NCI-H82 treated with DMSO at 0.1 percent for 48 hours (cell line): ENCODE results near the gene ZC3H14.
"Not testable (repeated sequence)": the region's sequence is repeated elsewhere in the genome, so short reads cannot be mapped to it uniquely, and the experiment has no call there.

Source experiments
- DNase-seq: peaks from one replicate; lab custom pipeline; 2025; ENCODE audit not compliant: unreplicated experiment; lab: John Stamatoyannopoulos, UW

Gene ZC3H14, protein sequence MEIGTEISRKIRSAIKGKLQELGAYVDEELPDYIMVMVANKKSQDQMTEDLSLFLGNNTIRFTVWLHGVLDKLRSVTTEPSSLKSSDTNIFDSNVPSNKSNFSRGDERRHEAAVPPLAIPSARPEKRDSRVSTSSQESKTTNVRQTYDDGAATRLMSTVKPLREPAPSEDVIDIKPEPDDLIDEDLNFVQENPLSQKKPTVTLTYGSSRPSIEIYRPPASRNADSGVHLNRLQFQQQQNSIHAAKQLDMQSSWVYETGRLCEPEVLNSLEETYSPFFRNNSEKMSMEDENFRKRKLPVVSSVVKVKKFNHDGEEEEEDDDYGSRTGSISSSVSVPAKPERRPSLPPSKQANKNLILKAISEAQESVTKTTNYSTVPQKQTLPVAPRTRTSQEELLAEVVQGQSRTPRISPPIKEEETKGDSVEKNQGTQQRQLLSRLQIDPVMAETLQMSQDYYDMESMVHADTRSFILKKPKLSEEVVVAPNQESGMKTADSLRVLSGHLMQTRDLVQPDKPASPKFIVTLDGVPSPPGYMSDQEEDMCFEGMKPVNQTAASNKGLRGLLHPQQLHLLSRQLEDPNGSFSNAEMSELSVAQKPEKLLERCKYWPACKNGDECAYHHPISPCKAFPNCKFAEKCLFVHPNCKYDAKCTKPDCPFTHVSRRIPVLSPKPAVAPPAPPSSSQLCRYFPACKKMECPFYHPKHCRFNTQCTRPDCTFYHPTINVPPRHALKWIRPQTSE

DNA sequence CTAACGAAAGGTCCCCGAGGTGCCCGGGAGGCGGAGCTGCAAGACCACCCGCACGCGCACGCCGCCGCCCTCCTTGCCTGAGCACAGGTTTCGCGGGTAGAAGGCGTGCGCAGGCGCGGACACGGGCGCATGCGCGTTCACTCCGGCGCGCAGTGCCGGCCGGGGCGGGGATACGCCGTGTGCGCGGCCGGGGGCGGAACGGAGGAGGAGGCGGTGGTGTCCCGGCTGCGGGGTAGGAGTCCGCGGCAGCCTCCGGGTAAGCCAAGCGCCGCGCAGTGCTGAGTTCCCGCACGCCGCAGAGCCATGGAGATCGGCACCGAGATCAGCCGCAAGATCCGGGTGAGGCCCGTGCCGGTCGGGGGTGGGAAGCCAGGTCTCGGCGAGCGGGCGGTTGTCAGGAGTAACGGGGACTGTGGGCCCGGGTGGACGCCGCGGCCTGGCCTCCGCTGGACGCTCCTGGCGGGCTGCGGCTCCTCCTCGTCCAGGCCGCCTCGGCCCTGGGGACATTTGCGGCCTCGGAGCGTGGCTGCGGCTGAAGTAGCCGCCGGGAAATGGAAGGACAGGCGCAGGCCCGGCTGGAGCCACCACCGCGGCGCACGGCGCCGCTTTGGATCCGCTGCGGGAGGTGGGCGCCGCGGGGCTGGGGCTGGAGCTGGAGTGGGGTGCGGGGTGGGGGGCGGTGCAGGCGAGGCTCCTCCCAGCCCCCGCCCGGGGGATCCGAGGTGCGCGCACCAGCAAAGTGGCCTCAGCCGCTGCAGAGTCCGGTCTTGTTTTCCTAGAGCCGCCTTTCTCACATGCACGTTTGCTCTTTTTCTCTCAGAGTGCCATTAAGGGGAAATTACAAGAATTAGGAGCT lies at the start of gene ZC3H14:
TSS of gene ZC3H14 (plus strand) at position 207 of the 856 bp plus-strand sequence. CDS start at position 304, 97 bp downstream.
- peak; percentile 54 for DNase-seq

DNA sequence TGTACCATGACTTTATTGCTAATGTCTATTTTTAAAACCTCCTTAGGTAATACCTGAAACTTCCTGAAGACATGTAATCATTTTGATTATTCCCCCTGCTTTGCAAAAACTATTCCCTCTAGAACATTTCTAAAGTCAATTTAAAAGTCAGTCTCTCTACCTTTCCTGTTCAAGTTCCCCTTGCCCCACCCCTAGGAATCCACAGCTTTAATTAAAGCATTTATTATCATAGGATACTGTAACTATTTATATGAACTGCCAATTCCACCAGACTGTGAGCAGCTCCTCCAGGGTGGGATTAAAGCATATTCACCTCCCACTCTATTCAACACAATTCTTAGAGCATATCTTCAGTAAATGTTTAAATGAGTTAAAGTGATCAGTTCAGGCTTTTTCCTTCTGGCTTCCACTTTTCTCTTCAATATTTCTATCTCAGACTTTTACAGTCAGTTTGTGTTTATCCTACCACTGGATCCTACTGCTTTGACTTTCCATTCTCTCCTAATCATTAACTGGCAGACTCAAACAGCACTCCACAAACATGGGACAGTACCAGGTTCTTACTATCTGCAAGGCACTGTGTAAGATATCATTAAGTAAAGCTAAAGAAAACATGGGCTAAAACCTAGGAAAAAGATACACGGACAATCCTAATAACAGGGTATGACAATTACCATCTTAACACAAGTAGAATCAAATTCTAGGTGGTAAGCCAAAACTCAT lies 47.2 kb upstream of the ZC3H14 start:
- no peak for DNase-seq

GRCh38 chr14:88516861-88517357 lies 45.9 kb upstream of the ZC3H14 start:
- no peak for DNase-seq

DNA sequence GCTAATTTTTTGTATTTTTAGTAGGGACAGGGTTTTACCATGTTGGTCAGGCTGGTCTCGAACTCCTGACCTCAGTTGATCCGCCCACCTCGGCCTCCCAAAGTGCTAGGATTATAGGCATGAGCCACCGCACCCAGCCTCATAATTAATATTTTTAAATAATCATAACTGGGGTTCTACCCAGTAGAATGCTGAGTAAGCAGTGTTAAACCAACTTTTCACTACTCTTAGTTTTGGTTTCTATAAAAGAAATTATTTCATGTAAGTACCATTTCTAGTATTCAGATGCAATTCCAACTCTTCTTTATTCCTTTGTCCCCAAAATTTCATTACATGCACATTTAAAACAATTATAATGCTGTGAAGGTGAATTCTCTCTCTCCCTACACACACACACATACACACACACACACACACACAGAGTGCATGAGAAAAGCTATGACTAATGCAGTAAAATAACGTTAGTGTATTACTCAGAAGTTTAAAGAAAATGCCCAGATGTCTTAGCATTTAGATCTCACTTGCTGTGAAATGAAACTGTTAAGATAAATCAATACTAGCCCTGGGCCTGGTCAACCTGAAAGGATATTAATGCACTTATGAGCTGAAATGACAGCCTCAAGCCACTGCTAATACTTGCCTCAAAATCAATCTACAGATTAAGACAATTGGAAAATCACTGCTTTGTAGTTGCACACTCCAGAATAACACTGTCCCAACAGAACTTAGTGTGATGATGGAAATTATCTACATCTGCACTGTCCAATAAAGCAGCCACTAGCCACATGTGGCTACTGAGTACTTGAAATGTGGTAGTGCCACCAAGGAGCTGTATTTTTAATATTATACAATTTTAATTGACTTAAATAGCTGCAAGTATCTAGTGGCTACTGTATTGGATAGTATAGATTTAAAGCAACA lies 44.0 kb upstream of the ZC3H14 start:
- DNase-seq, result no peak

DNA sequence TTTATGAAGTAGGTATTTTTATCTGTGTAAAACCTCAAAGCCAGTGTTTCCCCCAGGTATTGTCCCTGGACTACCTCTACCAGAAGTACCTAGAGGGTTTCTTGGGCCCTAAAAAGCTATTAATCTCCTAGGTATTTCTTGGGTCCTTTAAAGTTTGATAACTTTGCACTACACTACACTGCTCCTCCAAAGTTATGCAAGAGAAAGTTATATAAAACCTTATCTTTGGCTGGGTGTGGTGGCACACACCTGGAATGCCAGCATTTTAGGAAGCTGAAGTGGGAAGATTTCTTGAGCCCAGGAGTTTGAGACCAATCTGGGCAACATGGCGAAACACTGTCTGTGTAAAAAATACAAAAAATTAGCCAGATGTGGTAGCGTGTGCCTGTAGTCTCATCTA lies 42.9 kb upstream of the ZC3H14 start:
- no peak for DNase-seq

- no peak for DNase-seq
Observed at GRCh38 chr14:88521818-88522217, 41.0 kb upstream of the ZC3H14 start.

- DNase-seq, result no peak
Observed at GRCh38 chr14:88522393-88522792, 40.4 kb upstream of the ZC3H14 start.

- not testable (repeated sequence) for DNase-seq
Observed at GRCh38 chr14:88529889-88530288, 32.9 kb upstream of the ZC3H14 start.

- DNase-seq, result no peak
Observed at GRCh38 chr14:88533064-88533602, 29.7 kb upstream of the ZC3H14 start.

GRCh38 chr14:88535149-88535548 lies 27.7 kb upstream of the ZC3H14 start:
- no peak for DNase-seq

DNA sequence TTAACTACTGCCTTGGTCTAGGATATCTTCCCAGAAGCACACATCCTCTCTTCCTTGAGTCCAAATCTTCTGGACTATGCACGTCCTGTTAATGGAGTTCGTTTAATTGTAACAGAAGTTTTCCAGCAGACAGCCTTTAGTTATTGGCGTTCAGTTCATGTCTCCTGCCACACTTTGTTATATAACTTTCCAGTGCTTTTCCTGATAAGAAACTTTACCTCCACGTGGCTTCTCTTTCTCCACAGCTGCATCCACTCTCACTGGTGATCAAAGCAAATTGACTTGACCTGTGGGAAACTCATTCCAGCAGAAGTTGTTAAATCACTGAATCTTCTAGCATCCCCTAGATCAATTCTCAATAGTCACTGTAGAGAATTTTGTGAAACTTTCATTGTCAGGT lies 27.0 kb upstream of the ZC3H14 start:
- DNase-seq, result no peak

DNA sequence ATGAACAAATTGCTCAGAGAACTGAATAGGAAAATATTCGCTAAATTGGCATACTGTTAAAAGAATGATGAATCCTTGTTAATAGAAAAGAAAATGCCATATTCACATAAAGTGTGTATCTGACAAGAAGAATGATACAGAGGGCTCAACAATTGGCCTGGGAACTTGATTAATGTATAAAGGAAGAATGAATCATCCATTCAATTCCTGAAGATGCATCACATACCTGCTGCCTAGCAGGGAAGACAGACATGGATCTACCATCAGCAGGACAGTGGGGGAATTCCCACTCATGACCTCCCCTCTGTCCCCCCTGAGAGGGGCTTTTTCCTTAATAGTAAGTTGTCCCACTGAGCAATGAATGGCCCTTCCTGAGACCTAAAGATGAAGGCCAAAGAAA lies 21.5 kb upstream of the ZC3H14 start:
- no peak for DNase-seq

DNA sequence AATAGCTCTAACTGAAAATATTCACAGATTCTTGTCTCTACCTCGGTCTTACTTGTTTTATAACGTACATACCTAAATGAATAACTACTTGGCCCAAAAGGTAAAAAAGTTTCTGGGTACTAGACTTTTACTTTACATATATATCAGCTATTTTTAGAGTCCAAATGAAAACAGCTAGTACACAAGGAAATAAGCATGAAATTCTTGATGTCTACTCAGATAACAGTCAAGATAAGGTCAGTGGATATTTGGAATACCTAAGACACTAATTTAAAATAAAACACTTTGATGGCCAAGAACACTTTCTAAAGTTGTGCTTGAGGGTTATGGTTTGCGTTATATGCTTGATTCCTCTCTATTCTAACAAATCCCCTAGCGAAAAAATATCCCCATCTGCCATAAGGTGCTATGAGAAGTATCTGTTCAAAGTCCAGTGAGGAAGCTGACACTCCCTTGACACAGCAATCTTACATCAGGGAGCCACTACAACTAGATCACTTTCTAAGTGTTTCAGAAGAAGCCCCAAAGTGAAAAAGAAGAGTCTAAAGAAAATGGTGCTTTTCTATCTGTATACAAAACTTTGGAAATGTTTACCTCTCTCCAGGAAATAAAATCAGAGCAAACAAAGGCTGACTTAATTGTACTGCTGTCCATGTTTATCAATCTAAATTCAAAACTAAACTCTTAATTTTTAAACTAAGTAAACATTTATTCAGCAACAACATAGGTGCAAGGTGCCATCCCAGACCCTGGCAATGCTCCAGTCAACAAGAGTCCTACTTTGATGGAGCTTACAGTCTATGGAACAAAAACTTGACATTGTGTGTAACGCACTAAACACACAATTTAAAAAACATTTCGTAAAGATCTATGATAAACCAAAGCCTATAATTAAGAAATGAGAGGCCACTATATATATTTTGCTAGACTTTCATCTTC lies 19.7 kb upstream of the ZC3H14 start:
- peak; percentile 28 for DNase-seq

DNA sequence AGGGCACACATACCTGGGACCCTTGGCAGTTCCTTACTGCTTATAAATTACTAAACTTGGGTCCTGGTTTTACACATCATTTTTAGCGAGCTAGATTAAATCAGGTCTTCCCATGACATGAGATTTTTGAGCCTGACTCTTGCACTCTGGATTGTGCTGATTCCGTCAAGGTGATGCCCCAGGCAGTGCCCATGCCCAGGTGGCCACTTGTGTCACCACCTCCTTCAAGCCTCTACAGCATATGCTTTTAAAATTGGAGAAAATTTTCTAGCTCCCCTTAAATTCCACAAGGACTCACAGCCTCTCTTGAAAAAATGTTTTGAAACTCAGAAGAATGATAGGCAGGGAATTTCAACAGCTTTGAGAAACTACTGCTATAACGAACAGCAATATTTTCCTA lies 17.6 kb upstream of the ZC3H14 start:
- DNase-seq, result no peak

- peak; percentile 74 for DNase-seq
Observed at GRCh38 chr14:88546621-88547385, 16.0 kb upstream of the ZC3H14 start.

DNA sequence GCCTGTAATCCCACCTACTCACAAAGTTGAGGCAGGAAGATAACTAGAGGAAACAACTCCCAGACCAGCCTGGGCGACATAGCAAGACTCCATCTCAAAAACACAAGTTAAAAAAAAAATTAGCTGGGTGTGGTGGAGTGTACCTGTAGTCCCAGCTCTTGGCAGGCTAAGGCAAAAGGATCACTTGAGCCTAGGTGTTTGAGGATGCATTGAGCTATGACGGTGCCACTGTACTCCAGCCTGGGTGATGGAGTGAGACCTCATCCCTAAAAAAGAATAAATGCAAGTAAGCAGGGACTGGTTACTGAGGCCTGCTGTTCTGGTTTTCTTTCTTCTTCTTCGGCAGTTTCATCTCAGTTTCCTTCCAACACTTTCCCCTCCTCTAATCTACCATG lies 15.5 kb upstream of the ZC3H14 start:
- DNase-seq, result no peak

DNA sequence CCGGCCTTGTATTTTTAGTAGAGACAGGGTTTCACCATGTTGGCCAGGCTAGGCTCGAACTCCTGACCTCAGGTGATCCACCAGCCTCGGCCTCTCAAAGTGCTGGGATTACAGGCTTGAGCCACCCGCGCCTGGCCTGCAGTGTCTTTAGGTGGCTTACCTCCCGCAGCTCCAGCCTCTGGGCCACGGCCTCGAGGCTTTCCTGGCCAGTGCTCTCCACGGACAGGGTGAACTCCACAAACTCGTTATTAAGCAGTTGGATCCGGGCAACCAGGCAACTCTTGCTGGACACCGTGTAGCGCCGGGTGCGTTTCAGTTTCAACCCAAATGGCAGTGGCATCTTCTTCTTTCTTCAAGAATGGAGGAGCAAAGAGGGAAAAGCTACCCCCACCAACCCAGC lies 12.8 kb upstream of the ZC3H14 start:
- no peak for DNase-seq
